SK-N-SH (cell line): Measurements from ENCODE around the gene FADS3. TPM values are rescaled to one million over a fixed set of nuclear protein-coding genes. Genes with fewer than 3 reads are reported as not detected.

Source experiments
- CTCF ChIA-PET: fragments of 300-600, 350-600 bp; formaldehyde crosslinking; extraction: SDS; loops from one replicate; lab custom pipeline; 2021; lab: Yijun Ruan, JAX
- POLR2A ChIA-PET: fragments of 350-600 bp; sonication (Branson Sonifier 250); formaldehyde crosslinking; extraction: SDS; loops from one replicate; lab custom pipeline; 2020; ENCODE audit warnings: antibody characterized with exemption, inconsistent platforms; lab: Yijun Ruan, JAX
- DNase-seq: peaks from one replicate; pipeline ENCODE4 v3.0.0; 2012
- H2AFZ ChIP-seq: fragments of 200-600 bp; sonication (generic); 2 replicates; pipeline ENCODE4 v1.8.1; 2016; ENCODE audit warnings: antibody characterized with exemption, mild to moderate bottlenecking, low read depth
- H3F3A ChIP-seq: fragments of 200-600 bp; sonication (generic); replicated peaks from 2 replicates; pipeline ENCODE3; 2016; ENCODE audit warnings: antibody characterized with exemption, mild to moderate bottlenecking; ENCODE audit not compliant: insufficient read depth
- H3K27ac ChIP-seq, 2 experiments: fragments of 200-500 bp in 1 of 2; fragments of 200-600 bp in 1 of 2; sonication (Bioruptor generic) in 1 of 2; sonication (generic), shearing (Covaris generic) in 1 of 2; 2 replicates each; pipeline versions ENCODE4 v1.5.1 to v1.6.1; 2014 to 2016; ENCODE audit warnings: low read depth in 2 of 2, inconsistent platforms in 1 of 2, low read length in 1 of 2, mild to moderate bottlenecking in 1 of 2, mixed read lengths in 1 of 2
- H3K27me3 ChIP-seq: fragments of 200-600 bp; sonication (generic), shearing (Covaris generic); 2 replicates; pipeline ENCODE4 v1.6.1; 2016; ENCODE audit warnings: mixed run types; ENCODE audit not compliant: insufficient read depth
- H3K36me3 ChIP-seq, 2 experiments: fragments of 200-500 bp in 1 of 2; fragments of 200-600 bp in 1 of 2; sonication (Bioruptor generic) in 1 of 2; sonication (generic) in 1 of 2; replicated peaks in 1 of 2; 2 replicates each; pipeline versions ENCODE3 to v1.5.1; 2014 to 2016; ENCODE audit warnings: low read length in 1 of 2, mild to moderate bottlenecking in 1 of 2; ENCODE audit not compliant: insufficient read depth in 2 of 2, control insufficient read depth in 1 of 2
- H3K4me1 ChIP-seq, 2 experiments: fragments of 200-500 bp in 1 of 2; fragments of 200-600 bp in 1 of 2; sonication (Bioruptor generic) in 1 of 2; sonication (generic), shearing (Covaris generic) in 1 of 2; 2 replicates each; pipeline versions ENCODE4 v1.5.1 to v1.6.1; 2014 to 2016; ENCODE audit warnings: low read depth in 1 of 2, low read length in 1 of 2, mixed run types in 1 of 2; ENCODE audit not compliant: insufficient read depth in 2 of 2, control insufficient read depth in 1 of 2
- H3K4me2 ChIP-seq: fragments of 200-600 bp; sonication (generic), shearing (Covaris generic); 2 replicates; pipeline ENCODE4 v1.6.1; 2017; ENCODE audit warnings: mixed run types
- H3K4me3 ChIP-seq, 2 experiments: fragments of 200-500 bp in 1 of 2; fragments of 200-600 bp in 1 of 2; sonication (Bioruptor generic) in 1 of 2; sonication (generic), shearing (Covaris generic) in 1 of 2; 2 replicates each; pipeline versions ENCODE4 v1.5.1 to v1.8.1; 2014 to 2016; ENCODE audit warnings: low read depth in 2 of 2, inconsistent platforms in 1 of 2, low read length in 1 of 2, mild to moderate bottlenecking in 1 of 2, mixed read lengths in 1 of 2, moderate library complexity in 1 of 2
- H3K79me2 ChIP-seq: fragments of 200-600 bp; sonication (generic); 2 replicates; pipeline ENCODE4 v1.8.1; 2017; ENCODE audit warnings: mild to moderate bottlenecking; ENCODE audit not compliant: insufficient read depth
- H3K9ac ChIP-seq: fragments of 200-600 bp; sonication (generic); 2 replicates; pipeline ENCODE4 v1.6.1; 2017; ENCODE audit warnings: mixed run types
- H3K9me2 ChIP-seq: fragments of 200-600 bp; sonication (generic); 2 replicates; pipeline ENCODE4 v1.6.1; 2017; ENCODE audit warnings: mixed run types
- H3K9me3 ChIP-seq: fragments of 200-600 bp; sonication (generic); 2 replicates; pipeline ENCODE4 v1.6.1; 2017; ENCODE audit warnings: mixed run types, mild to moderate bottlenecking, moderate library complexity
- H4K20me1 ChIP-seq: fragments of 200-600 bp; sonication (generic); 2 replicates; pipeline ENCODE4 v1.6.1; 2017; ENCODE audit warnings: mild to moderate bottlenecking, mixed run types; ENCODE audit not compliant: insufficient read depth
- CHD2 ChIP-seq: fragments of 150-350 bp; IDR thresholded peaks from 2 replicates; pipeline ENCODE4 v1.6.1; 2018; ENCODE audit warnings: low read length; ENCODE audit not compliant: partially characterized antibody
- EZH2phosphoT487 ChIP-seq: fragments of 200-600 bp; sonication (generic); IDR thresholded peaks from 2 replicates; pipeline ENCODE4 v1.6.1; 2017; ENCODE audit warnings: low read depth, mixed run types, mild to moderate bottlenecking, antibody characterized with exemption, moderate library complexity, borderline replicate concordance
- FOXJ3 ChIP-seq: sonication (generic); formaldehyde crosslinking; IDR thresholded peaks from 2 replicates; pipeline ENCODE4 v1.5.1; 2020; ENCODE audit warnings: mild to moderate bottlenecking, missing genetic modification reagents
- GATA2 ChIP-seq: sonication (generic); formaldehyde crosslinking; IDR thresholded peaks from 2 replicates; pipeline ENCODE4 v1.5.0; 2020; ENCODE audit warnings: mild to moderate bottlenecking, missing genetic modification reagents
- JUND ChIP-seq: IDR thresholded peaks from 2 replicates; pipeline ENCODE4 v1.4.0; 2012
- MXI1 ChIP-seq: IDR thresholded peaks from 2 replicates; pipeline ENCODE4 v1.6.1; 2012; ENCODE audit warnings: mild to moderate bottlenecking, low read depth, low read length, improper control_type of control experiment
- RCOR1 ChIP-seq: fragments of 150-350 bp; IDR thresholded peaks from 2 replicates; pipeline ENCODE4 v1.6.1; 2017; ENCODE audit warnings: antibody characterized with exemption, low read length
- RXRA ChIP-seq: IDR thresholded peaks from 2 replicates; pipeline ENCODE4 v1.4.0; 2012; ENCODE audit warnings: low read depth, mild to moderate bottlenecking, borderline replicate concordance
- TEAD4 ChIP-seq: IDR thresholded peaks from 2 replicates; pipeline ENCODE4 v1.4.0; 2012; ENCODE audit warnings: mild to moderate bottlenecking, borderline replicate concordance; ENCODE audit not compliant: insufficient read depth
- WGBS: methylation state at CpG from one replicate; pipeline ENCODE4 v1.1.6; 2017; ENCODE audit warnings: low lambda C conversion rate; 5-methylcytosine and 5-hydroxymethylcytosine counted together
- polyA plus RNA-seq, 3 experiments: library from polyadenylated mRNA; depleted of rRNA; stranded (reverse); fragments of >200 nt; gene quantifications; 2 replicates each; pipeline ENCODE4 v1.2.3, GENCODE V29; 2012

The FADS3 gene
- polyA plus RNA-seq, 1 of the 3 experiments (the other 2 are of a cell fraction), result 93.3 TPM

- H4K20me1 ChIP-seq, result no peaks in the 10 kb centered on the region
- peaks cover 0 to 9% of the 10 kb centered on the region in 2 experiments for H3K36me3 ChIP-seq
- POLR2A ChIA-PET, result interaction anchor here (0.6 to 1.7 kb wide), 4 partner anchors 72 to 834 kb away, joined by 3 to 4 read pairs (median 4); partner anchors contain the start of genes FEN1 and TMEM258
- no peaks in the 10 kb centered on the region for H3K27me3 ChIP-seq
- DNase-seq, result no peak
- no peaks in the 10 kb centered on the region for H3K9me3 ChIP-seq
- TF ChIP-seq EZH2phosphoT487 (no peak), JUND (no peak), CHD2 (no peak), RXRA (no peak), FOXJ3 (CRISPR knock-in tag) (no peak)
- no peak overlapping the region for H3K4me2 ChIP-seq
- CTCF ChIA-PET, result interaction anchor here (0.8 to 10.6 kb wide), 19 partner anchors 10 to 254 kb away, joined by 3 to 91 read pairs (median 10); partner anchors contain the start of genes FADS2 and INCENP
- H3K9me2 ChIP-seq, result no peaks in the 10 kb centered on the region
- H2AFZ ChIP-seq, result no peak overlapping the region
- no peak overlapping the region for H3K9ac ChIP-seq
- H3K4me3 ChIP-seq, result no peak overlapping the region
- peaks cover 0 to 13% of the 10 kb centered on the region in 2 experiments; a peak in 2 of 4 replicates for H3K4me1 ChIP-seq
- no peak overlapping the region for H3K27ac ChIP-seq
- 83% methylated on average over 14 of the region's 21 CpGs for WGBS
- H3K79me2 ChIP-seq, result no peaks in the 10 kb centered on the region
- no peaks in the 10 kb centered on the region for H3F3A ChIP-seq
Observed at GRCh38 chr11:61869708-61870451, 21.5 kb downstream of the FADS3 start.

GRCh38 chr11:61869429-61869707 lies 22.0 kb downstream of the FADS3 start:
- DNase-seq, result no peak
- no peaks in the 10 kb centered on the region for H4K20me1 ChIP-seq
- no peaks in the 10 kb centered on the region for H3K9me2 ChIP-seq
- H3K4me2 ChIP-seq, result no peak overlapping the region
- peaks cover 0 to 13% of the 10 kb centered on the region in 2 experiments; a peak in 2 of 4 replicates for H3K4me1 ChIP-seq
- POLR2A ChIA-PET, result interaction anchor here (0.6 kb wide), 1 partner anchor 834 kb away, joined by 4 read pairs; no protein-coding TSS in a partner anchor
- H3K36me3 ChIP-seq, result peaks cover 0 to 10% of the 10 kb centered on the region in 2 experiments
- H3K9me3 ChIP-seq, result no peaks in the 10 kb centered on the region
- H3K9ac ChIP-seq, result no peak overlapping the region
- no peak overlapping the region for H2AFZ ChIP-seq
- H3K27ac ChIP-seq, result no peak overlapping the region
- TF ChIP-seq TEAD4, result no peak
- 96% methylated on average over 3 of the region's 4 CpGs for WGBS
- H3K79me2 ChIP-seq, result no peaks in the 10 kb centered on the region
- H3K27me3 ChIP-seq, result no peaks in the 10 kb centered on the region
- CTCF ChIA-PET, result interaction anchor here (2.3 to 10.6 kb wide), 8 partner anchors 10 to 239 kb away, joined by 10 to 91 read pairs (median 26); partner anchors contain the start of gene FADS2
- H3K4me3 ChIP-seq, result no peak overlapping the region
- no peaks in the 10 kb centered on the region for H3F3A ChIP-seq

GRCh38 chr11:61868571-61869428 lies 22.5 kb downstream of the FADS3 start:
- Histone ChIP-seq H3F3A (no peaks in the 10 kb centered on the region), H3K9me2 (no peaks in the 10 kb centered on the region), H3K36me3 (peaks cover 0 to 10% of the 10 kb centered on the region in 2 experiments), H3K9ac (no peak overlapping the region), H3K27me3 (no peaks in the 10 kb centered on the region), H2AFZ (no peak overlapping the region), H3K79me2 (no peaks in the 10 kb centered on the region), H4K20me1 (no peaks in the 10 kb centered on the region), H3K27ac (no peak overlapping the region), H3K4me2 (no peak overlapping the region), H3K4me1 (peaks cover 0 to 13% of the 10 kb centered on the region in 2 experiments; a peak in 2 of 4 replicates), H3K9me3 (no peaks in the 10 kb centered on the region), H3K4me3 (no peak overlapping the region)
- WGBS, result 92% methylated on average over 5 of the region's 14 CpGs
- ChIA-PET CTCF (interaction anchor here (1.0 to 10.6 kb wide), 9 partner anchors 11 to 240 kb away, joined by 3 to 91 read pairs (median 23); partner anchors contain the start of gene FADS2), POLR2A (no interaction called here)
- no peak for TF ChIP-seq RCOR1
- no peak for TF ChIP-seq GATA2
- no peak for TF ChIP-seq RXRA
- TF ChIP-seq MXI1, result no peak
- no peak for DNase-seq
